Spleen (tissue), 13 donors: ENCODE data around the gene ZNF443. TPM values are rescaled to one million over a fixed set of nuclear protein-coding genes. Genes with fewer than 3 reads are reported as not detected.
"Not testable (repeated sequence)": the region's sequence is repeated elsewhere in the genome, so short reads cannot be mapped to it uniquely, and the experiment has no call there.

Experiments
- DNase-seq: peaks from one replicate; pipeline ENCODE4 v3.0.0-alpha.2; 2020
- H3K27ac ChIP-seq, 8 donors: fragments of 200-600 bp; sonication (generic) in 7 of 8; 1 replicate in 4 of 8; 2 replicates in 4 of 8; pipeline versions ENCODE4 v1.5.0 to v1.8.0; 2016 to 2021; ENCODE audit warnings: inconsistent platforms in 4 of 8, mild to moderate bottlenecking in 4 of 8, moderate library complexity in 1 of 8
- H3K27me3 ChIP-seq, 7 donors: fragments of 200-600 bp; sonication (generic) in 6 of 7; replicated peaks in 1 of 7; 1 replicate in 4 of 7; 2 replicates in 3 of 7; pipeline versions ENCODE4 v1.5.0 to v1.8.0; 2016 to 2021; ENCODE audit warnings: inconsistent platforms in 3 of 7, mild to moderate bottlenecking in 1 of 7
- H3K36me3 ChIP-seq, 6 donors: fragments of 200-600 bp; sonication (generic) in 5 of 6; 1 replicate in 4 of 6; 2 replicates in 2 of 6; pipeline versions ENCODE4 v1.5.0 to v1.8.0; 2016 to 2021; ENCODE audit warnings: inconsistent platforms in 2 of 6
- H3K4me1 ChIP-seq, 6 donors: fragments of 200-600 bp; sonication (generic) in 5 of 6; 1 replicate in 3 of 6; 2 replicates in 3 of 6; pipeline versions ENCODE4 v1.5.0 to v1.8.0; 2016 to 2021; ENCODE audit warnings: inconsistent platforms in 3 of 6
- H3K4me3 ChIP-seq, 8 donors: fragments of 200-600 bp; sonication (generic) in 7 of 8; 1 replicate in 4 of 8; 2 replicates in 4 of 8; pipeline versions ENCODE4 v1.5.0 to v1.8.0; 2016 to 2021; ENCODE audit warnings: inconsistent platforms in 4 of 8, mild to moderate bottlenecking in 4 of 8, moderate library complexity in 2 of 8
- H3K9me3 ChIP-seq, 8 donors: fragments of 200-600 bp; sonication (generic) in 7 of 8; 1 replicate in 4 of 8; 2 replicates in 4 of 8; pipeline versions ENCODE4 v1.5.0 to v1.8.0; 2016 to 2021; ENCODE audit warnings: inconsistent platforms in 4 of 8
- POLR2A ChIP-seq, 3 donors: fragments of 450-650 bp; IDR thresholded peaks; one replicate each; pipeline ENCODE4 v1.5.1; 2017; ENCODE audit warnings: antibody characterized with exemption in 3 of 3, mild to moderate bottlenecking in 1 of 3
- POLR2AphosphoS5 ChIP-seq, 3 donors: sonication (generic); formaldehyde crosslinking; IDR thresholded peaks; one replicate each; pipeline ENCODE4 v1.5.1; 2017; ENCODE audit warnings: antibody characterized with exemption in 3 of 3
- WGBS, 5 donors: extraction: QIAGEN DNeasy Blood & Tissue Kit in 3 of 5; methylation state at CpG; one replicate each; pipeline versions ENCODE4 v1.1.5 to v1.1.7; 2013 to 2018; 5-methylcytosine and 5-hydroxymethylcytosine counted together
- intact Hi-C: fragments of 100-400 bp; cut with DNase I; formaldehyde crosslinking; loops from one replicate; pipeline ENCODE4 v1.15.0; 2023; ENCODE audit warnings: low total_unique reads
- long read RNA-seq, 2 donors: transcript quantifications; one replicate each; lab custom pipeline, GENCODE V29; 2026
- polyA plus RNA-seq, 3 donors: library from polyadenylated mRNA; stranded (reverse); fragments of 200-250 nt; gene quantifications; one replicate each; pipeline ENCODE4 v1.2.1, GENCODE V29; 2013
- total RNA-seq, 7 donors: library from RNA; depleted of rRNA in 3 of 7; stranded (reverse); fragments of >200 nt in 3 of 7; fragmentation: NEBNext Ultra II Directional in 4 of 7; extraction: Animal tissue kit (Norgen Biotek cat#: 25700) in 4 of 7; gene quantifications; one replicate each; pipeline versions ENCODE4 v1.1.0 to v1.2.1, GENCODE V29; 2016 to 2021
- TF ChIP-seq, protein P1 (sequence below), 11 experiments: fragments of 200-600 bp in 7 of 11; fragments of 450-650 bp in 4 of 11; sonication (generic) in 4 of 11; IDR thresholded peaks in 8 of 11; conservative IDR thresholded peaks in 3 of 11; 1 replicate in 7 of 11; 2 replicates in 4 of 11; pipeline versions ENCODE4 v1.4.0 to v1.8.0; 2016 to 2021; ENCODE audit warnings: antibody characterized with exemption in 11 of 11, inconsistent platforms in 4 of 11, mild to moderate bottlenecking in 1 of 11
- donor health status: healthy with polysubstance abuse.
- donor health status: DM: no; HTN: no; CAD: no; lungs with moderate emphysema.
- donor health status: DM: no; HTN: no; CAD: no.
- donor health status: Bipolar disorder and iron deficiency.
- donor health status: healthy.
- donor health status: DM: no; HTN: no; CAD: no.
- donor health status: DM: yes; HTN: yes; CAD: no.

The ZNF443 gene
- total RNA-seq (1 to 10 TPM; 2.7 to 9.7 (median 4.5) TPM), polyA plus RNA-seq (1 to 10 TPM; 1.4 to 2.0 (median 1.9) TPM)
- long read RNA-seq, donor 1 = 0 reads
- long read RNA-seq, donor 2 = 0 reads

DNA sequence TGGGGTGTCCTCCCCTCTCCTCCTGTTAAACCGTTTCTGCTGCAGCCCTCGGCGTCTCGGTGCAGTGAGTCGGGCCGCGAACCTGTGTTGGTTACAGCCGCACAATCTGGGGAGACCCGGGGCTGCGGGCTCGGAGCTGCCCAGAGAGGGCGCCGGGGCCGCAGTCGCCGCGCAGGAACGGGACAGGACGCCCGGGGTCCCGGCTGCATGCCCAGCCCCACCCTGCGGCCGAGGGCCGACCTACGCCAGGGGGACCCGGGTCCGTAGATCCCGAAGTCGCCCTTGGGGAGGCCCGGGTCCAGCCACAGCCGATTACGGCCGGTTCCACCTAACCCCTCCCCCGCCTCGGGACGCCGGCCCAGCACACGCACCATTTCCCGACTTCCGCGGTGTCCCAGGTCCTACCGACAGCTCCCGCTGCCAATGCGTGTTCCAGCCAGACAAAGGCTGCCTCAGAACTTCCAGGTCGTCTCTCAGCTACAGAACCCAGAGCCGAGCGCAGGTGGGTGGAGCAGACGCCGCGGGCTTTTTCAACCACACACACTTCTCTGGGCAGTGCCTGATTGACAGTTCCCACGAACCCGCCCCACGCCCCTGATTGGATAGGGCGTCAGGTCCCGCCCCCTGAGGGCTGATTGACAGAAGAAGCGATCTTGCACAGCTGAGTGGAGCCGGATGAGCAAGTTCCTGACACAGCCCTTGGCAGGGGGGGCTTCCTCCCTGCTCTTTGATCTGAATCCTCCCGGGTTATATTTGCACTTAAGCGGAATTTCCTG lies at the start of gene ZNF443:
TSS of gene ZNF443 (minus strand) at position 481 of the 776 bp plus-strand sequence. CDS start at position 374, 107 bp downstream.
- no peaks in the 10 kb centered on the region for H3K27me3 ChIP-seq
- TF ChIP-seq POLR2AphosphoS5 (IDR thresholded peaks at IDR 0.05) (peak; percentile 70 to 83 (median 81)), POLR2A (IDR thresholded peaks at IDR 0.05) (peak in 1 of 3 donors; percentile 15)
- TF ChIP-seq, protein P1, sequence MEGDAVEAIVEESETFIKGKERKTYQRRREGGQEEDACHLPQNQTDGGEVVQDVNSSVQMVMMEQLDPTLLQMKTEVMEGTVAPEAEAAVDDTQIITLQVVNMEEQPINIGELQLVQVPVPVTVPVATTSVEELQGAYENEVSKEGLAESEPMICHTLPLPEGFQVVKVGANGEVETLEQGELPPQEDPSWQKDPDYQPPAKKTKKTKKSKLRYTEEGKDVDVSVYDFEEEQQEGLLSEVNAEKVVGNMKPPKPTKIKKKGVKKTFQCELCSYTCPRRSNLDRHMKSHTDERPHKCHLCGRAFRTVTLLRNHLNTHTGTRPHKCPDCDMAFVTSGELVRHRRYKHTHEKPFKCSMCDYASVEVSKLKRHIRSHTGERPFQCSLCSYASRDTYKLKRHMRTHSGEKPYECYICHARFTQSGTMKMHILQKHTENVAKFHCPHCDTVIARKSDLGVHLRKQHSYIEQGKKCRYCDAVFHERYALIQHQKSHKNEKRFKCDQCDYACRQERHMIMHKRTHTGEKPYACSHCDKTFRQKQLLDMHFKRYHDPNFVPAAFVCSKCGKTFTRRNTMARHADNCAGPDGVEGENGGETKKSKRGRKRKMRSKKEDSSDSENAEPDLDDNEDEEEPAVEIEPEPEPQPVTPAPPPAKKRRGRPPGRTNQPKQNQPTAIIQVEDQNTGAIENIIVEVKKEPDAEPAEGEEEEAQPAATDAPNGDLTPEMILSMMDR (IDR thresholded peaks at IDR 0.05 in 8 of 11, conservative IDR thresholded peaks at IDR 0.05 in 3 of 11) = peak in 1 of 11 experiments; percentile 2

DNA sequence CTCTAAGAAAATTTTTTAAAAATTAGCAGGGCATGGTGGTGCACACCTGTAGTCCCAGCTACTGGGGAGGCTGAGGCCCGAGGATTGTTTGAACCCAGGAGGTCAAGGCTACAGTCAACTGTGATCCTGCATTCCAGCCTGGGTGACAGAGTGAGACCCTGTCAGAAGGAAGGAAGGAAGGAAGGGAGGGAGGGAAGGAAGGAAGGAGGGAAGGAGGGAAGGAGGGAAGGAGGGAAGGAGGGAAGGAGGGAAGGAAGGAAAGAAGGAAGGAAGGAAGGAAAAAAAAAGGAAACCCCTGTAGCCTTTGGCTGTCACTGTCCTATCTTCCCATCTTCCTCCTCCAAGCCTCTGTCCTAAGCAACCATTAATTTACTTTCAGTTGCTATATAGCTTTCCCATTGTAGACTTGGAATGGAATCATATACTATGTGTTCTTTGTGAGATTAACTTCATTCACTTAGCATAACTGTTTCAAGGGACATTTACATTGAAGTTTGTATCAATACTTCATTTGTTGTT lies 45.5 kb upstream of the ZNF443 start:
- intact Hi-C loops, H3K36me3 ChIP-seq, DNase-seq, H3K27ac ChIP-seq, H3K9me3 ChIP-seq, H3K4me3 ChIP-seq, H3K27me3 ChIP-seq: not testable (repeated sequence)
- WGBS, 5 donors = 61 to 100% (median 81%) methylated on average over 1 of the region's 1 CpG
- H3K4me1 ChIP-seq = peaks cover 16 to 42% (median 31%) of the 10 kb centered on the region in 6 donors

More for the DNA sequence above, at the start of gene ZNF443:
- intact Hi-C loops = no loop called here
- Histone ChIP-seq H3K4me1 (peaks cover 0 to 17% (median 3%) of the 10 kb centered on the region in 6 donors), H3K4me3 (peak within 1 kb of the TSS; percentile 64 to 93 (median 76)), H3K27ac (peak within 1 kb of the TSS in 7 of 8 donors; percentile 27 to 90 (median 83)), H3K36me3 (no peaks in the 10 kb centered on the region), H3K9me3 (peaks cover 0 to 21% (median 16%) of the 10 kb centered on the region in 8 donors)
- WGBS, 5 donors = 0% methylated on average over 30 to 59 of the region's 59 CpGs
- DNase-seq = peak; percentile 98

DNA sequence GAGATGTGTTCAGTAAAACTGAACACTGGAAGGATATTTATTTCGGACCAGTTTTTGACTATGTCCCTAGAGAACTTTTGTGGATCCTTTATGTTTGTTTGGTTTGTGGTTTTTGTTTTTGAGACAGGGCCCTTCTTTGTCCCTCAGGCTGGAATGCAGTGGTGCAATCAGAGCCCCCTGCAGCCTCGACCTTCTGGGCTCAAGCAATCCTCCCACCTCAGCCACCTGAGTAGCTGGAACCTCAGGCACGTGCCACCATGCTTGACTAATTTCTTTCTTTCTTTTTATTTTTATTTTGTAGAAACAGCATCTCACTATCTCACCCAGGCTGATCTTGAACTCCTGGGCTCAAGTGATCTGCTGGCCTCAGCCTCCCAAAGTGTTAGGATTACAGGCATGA lies 44.8 kb upstream of the ZNF443 start:
- Histone ChIP-seq H3K4me1 (peaks cover 16 to 49% (median 31%) of the 10 kb centered on the region in 6 donors), H3K9me3 (no peaks in the 10 kb centered on the region), H3K4me3 (peak overlapping the region in 1 of 8 donors; percentile 98), H3K27ac (no peak overlapping the region), H3K36me3 (no peaks in the 10 kb centered on the region), H3K27me3 (no peaks in the 10 kb centered on the region)
- TF ChIP-seq POLR2A (IDR thresholded peaks at IDR 0.05) = no peak
- TF ChIP-seq, protein P1 (IDR thresholded peaks at IDR 0.05 in 8 of 11, conservative IDR thresholded peaks at IDR 0.05 in 3 of 11) = no peak
- DNase-seq = no peak
- intact Hi-C loops = no loop called here
- 64 to 78% (median 75%) methylated on average over 3 of the region's 3 CpGs for WGBS, 5 donors

DNA sequence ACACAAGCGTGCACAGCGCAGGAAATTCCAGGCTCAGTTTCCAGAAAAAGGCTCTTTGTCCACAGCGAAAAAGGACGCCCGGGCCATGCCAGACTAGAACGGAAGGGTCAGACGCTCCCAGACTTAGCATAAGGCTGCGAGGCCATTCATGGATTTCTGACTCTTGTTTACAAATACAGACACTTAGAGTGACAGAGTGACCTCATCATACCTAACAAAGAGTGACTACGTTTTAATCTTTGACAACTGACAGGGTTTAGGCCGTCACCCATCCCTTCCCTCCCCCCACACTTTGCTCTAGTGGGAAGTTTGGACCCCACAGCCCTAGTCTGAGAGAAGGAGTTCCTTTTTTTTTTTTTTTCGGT lies 44.2 kb upstream of the ZNF443 start:
- Histone ChIP-seq H3K4me1 (peaks cover 16 to 49% (median 31%) of the 10 kb centered on the region in 6 donors), H3K27ac (peak overlapping the region in 7 of 8 donors; percentile 63 to 90 (median 81)), H3K36me3 (no peaks in the 10 kb centered on the region), H3K9me3 (no peaks in the 10 kb centered on the region), H3K4me3 (peak overlapping the region; percentile 57 to 98 (median 89)), H3K27me3 (no peaks in the 10 kb centered on the region)
- no peak for TF ChIP-seq POLR2AphosphoS5 (IDR thresholded peaks at IDR 0.05)
- TF ChIP-seq POLR2A (IDR thresholded peaks at IDR 0.05) = no peak
- TF ChIP-seq, protein P1 (IDR thresholded peaks at IDR 0.05 in 8 of 11, conservative IDR thresholded peaks at IDR 0.05 in 3 of 11) = no peak
- DNase-seq = no peak
- intact Hi-C loops = no loop called here
- WGBS, 5 donors = 2 to 4% (median 3%) methylated on average over 10 to 11 of the region's 11 CpGs
